ENCODE measurements around the gene C4orf33. TPM values are rescaled to one million over a fixed set of nuclear protein-coding genes. Genes with fewer than 3 reads are reported as not detected.
"Not testable (repeated sequence)": the region's sequence is repeated elsewhere in the genome, so short reads cannot be mapped to it uniquely, and the experiment has no call there.

The C4orf33 gene, protein sequence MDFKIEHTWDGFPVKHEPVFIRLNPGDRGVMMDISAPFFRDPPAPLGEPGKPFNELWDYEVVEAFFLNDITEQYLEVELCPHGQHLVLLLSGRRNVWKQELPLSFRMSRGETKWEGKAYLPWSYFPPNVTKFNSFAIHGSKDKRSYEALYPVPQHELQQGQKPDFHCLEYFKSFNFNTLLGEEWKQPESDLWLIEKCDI
- total RNA-seq = 10 to 100 TPM; 16.2 to 44.1 TPM

- Mint-ChIP-seq H3K36me3 (no peaks in the 10 kb centered on the region), H3K9me3 (no peaks in the 10 kb centered on the region), H3K27ac (peak within 1 kb of the TSS; percentile 89 to 96)
- ATAC-seq = peak; percentile 46 to 59
- peak; percentile 68 to 69 for DNase-seq (ENCODE audit: low spot score in 2 of 2)
Observed at GRCh38 chr4:129095811-129096454, at the start of gene C4orf33. TSS of gene C4orf33 (plus strand) at chr4:129096152. CDS start at chr4:129102611, 6,459 bp downstream.

DNA sequence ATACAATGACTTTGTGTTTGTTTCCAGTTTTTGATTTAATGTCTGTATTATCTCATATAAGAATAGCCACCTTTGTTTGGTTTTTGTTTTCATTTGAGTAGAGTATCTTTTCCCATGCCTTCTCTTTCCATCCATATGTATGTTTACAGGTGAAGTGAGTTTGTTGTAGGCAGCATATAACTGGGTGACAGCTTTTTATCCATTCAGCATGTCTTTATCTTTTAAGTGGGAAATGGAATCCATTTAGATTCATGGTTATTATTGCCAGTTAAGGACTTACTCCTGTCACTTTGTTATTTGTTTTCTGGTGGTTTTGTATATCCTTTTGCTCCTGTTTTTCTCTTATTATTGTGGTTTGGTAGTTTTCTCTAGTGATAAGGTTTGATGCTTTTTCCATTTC lies 36.9 kb upstream of the C4orf33 start:
- peaks cover 84 to 85% of the 10 kb centered on the region in 2 donors for H3K36me3 Mint-ChIP-seq
- no peak for ATAC-seq
- no peak overlapping the region for H3K27ac Mint-ChIP-seq
- H3K9me3 Mint-ChIP-seq = peaks cover 49 to 53% of the 10 kb centered on the region in 2 donors
- DNase-seq (ENCODE audit: low spot score in 2 of 2) = no peak

- Mint-ChIP-seq H3K36me3 (peaks cover 58 to 60% of the 10 kb centered on the region in 2 donors), H3K9me3 (peaks cover 34 to 42% of the 10 kb centered on the region in 2 donors), H3K27ac (no peak overlapping the region)
- ATAC-seq (no peak), DNase-seq (ENCODE audit: low spot score in 2 of 2) (no peak)
Observed at GRCh38 chr4:129062580-129062979, 33.4 kb upstream of the C4orf33 start.

GRCh38 chr4:129063640-129064039 lies 32.3 kb upstream of the C4orf33 start:
- H3K36me3 Mint-ChIP-seq = peaks cover 59 to 62% of the 10 kb centered on the region in 2 donors
- ATAC-seq (no peak), DNase-seq (ENCODE audit: low spot score in 2 of 2) (no peak)
- peaks cover 38 to 45% of the 10 kb centered on the region in 2 donors for H3K9me3 Mint-ChIP-seq
- H3K27ac Mint-ChIP-seq = no peak overlapping the region

GRCh38 chr4:129064717-129065116 lies 31.2 kb upstream of the C4orf33 start:
- DNase-seq (ENCODE audit: low spot score in 2 of 2) = no peak
- no peak overlapping the region for H3K27ac Mint-ChIP-seq
- ATAC-seq = no peak
- H3K9me3 Mint-ChIP-seq = peaks cover 38 to 45% of the 10 kb centered on the region in 2 donors
- peaks cover 62 to 66% of the 10 kb centered on the region in 2 donors for H3K36me3 Mint-ChIP-seq

DNA sequence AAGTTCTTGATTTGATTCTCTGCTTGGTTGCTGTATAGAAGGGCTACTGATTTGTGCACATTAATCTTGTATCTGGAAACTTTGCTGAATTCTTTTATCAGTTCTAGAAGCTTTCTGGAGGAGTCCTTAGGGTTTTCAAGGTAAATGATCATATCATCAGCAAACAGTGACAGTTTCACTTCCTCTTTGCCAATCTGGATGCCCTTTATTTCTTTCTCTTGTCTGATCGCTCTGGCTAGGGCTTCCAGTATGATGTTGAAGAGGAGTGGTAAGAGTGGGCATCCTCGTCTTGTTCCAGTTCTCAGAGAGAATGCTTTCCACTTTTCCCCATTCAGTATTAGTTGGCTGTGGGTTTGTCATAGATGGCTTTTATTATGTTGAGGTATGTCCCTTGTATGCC lies 26.4 kb upstream of the C4orf33 start:
- not testable (repeated sequence) for H3K27ac Mint-ChIP-seq; ATAC-seq; DNase-seq (ENCODE audit: low spot score in 2 of 2)
- Mint-ChIP-seq H3K9me3 (peaks cover 39 to 48% of the 10 kb centered on the region in 2 donors), H3K36me3 (peaks cover 59 to 60% of the 10 kb centered on the region in 2 donors)

DNA sequence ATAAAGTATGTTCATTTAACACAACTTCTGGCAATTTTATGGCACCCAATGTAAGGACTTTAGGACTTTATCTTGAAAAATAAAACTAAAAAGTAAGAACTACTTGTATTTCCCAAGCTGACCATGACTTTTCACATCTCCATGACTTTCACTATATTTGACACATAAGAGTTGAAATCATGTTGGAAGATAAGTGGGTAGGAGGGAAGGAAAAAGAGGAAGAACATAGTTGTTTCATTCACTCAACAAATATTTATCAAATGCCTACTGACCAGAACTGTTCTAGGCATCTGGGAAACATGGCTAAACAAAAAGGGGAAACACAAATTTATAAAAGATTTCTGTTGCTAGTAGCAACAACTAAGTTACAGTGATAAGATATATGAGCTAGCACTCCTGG lies 18.6 kb upstream of the C4orf33 start:
- H3K27ac Mint-ChIP-seq = no peak overlapping the region
- ATAC-seq (no peak), DNase-seq (ENCODE audit: low spot score in 2 of 2) (no peak)
- peaks cover 64 to 79% of the 10 kb centered on the region in 2 donors for H3K36me3 Mint-ChIP-seq
- peaks cover 20 to 41% of the 10 kb centered on the region in 2 donors for H3K9me3 Mint-ChIP-seq

GRCh38 chr4:129080129-129080528 lies 15.8 kb upstream of the C4orf33 start:
- DNase-seq (ENCODE audit: low spot score in 2 of 2) = no peak
- no peak for ATAC-seq
- H3K9me3 Mint-ChIP-seq = peaks cover 6 to 20% of the 10 kb centered on the region in 2 donors
- no peak overlapping the region for H3K27ac Mint-ChIP-seq
- H3K36me3 Mint-ChIP-seq = peaks cover 42 to 67% of the 10 kb centered on the region in 2 donors

- Mint-ChIP-seq H3K9me3 (peaks cover 4 to 15% of the 10 kb centered on the region in 2 donors), H3K36me3 (peaks cover 34 to 60% of the 10 kb centered on the region in 2 donors), H3K27ac (no peak overlapping the region)
- ATAC-seq = no peak
- no peak for DNase-seq (ENCODE audit: low spot score in 2 of 2)
Observed at GRCh38 chr4:129082302-129082701, 13.7 kb upstream of the C4orf33 start.

DNA sequence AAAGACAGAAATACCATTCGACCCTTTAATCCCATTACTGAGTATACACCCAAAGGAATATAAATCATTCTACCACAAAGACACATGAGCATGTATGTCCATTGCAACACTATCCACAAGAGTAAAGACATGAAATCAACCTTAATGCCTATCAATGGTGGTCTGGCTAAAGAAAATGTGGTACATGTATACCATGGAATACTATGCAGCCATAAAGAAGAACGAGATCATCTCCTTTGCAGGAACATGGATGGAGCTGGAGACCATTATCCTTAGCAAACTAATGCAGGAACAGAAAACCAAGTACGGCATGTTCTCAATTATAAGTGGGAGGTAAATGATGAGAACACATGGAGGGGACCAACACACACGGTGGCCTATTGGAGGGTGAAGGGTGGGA lies 10.5 kb upstream of the C4orf33 start:
- DNase-seq (ENCODE audit: low spot score in 2 of 2) = no peak
- no peak overlapping the region for H3K27ac Mint-ChIP-seq
- H3K9me3 Mint-ChIP-seq = peaks cover under 1 to 10% of the 10 kb centered on the region in 2 donors
- ATAC-seq = no peak
- peaks cover 16 to 33% of the 10 kb centered on the region in 2 donors for H3K36me3 Mint-ChIP-seq

- no peak overlapping the region for H3K27ac Mint-ChIP-seq
- ATAC-seq (no peak), DNase-seq (ENCODE audit: low spot score in 2 of 2) (no peak)
- H3K36me3 Mint-ChIP-seq = peaks cover 5 to 17% of the 10 kb centered on the region in 2 donors
- no peaks in the 10 kb centered on the region for H3K9me3 Mint-ChIP-seq
Observed at GRCh38 chr4:129087516-129087915, 8.4 kb upstream of the C4orf33 start.

DNA sequence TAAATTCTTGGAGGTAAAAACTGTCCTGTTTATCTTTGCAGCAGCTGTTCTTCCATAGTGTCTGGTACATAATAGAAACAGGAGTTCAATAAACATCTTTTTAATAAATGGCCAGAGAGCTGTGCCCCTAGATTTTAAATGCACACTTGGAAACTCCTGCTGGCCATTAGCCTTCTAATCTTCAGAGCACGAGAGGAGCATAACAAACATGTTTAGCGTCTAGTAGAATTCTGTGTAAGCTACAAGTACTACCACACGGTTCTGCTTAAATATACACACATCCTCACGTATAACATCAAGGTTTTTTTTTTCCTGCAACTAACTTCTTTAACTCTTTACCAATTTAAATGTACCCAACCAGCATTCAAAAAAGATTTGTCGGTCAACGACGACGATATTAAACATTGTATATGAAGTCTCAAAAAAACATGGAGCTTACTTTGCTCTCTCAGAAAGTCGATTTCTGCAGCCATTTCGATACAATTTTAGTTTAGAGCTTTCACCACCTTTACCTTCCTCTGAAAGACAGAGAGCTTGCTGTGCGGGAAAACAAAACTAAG lies 3.2 kb upstream of the C4orf33 start:
- no peak for DNase-seq (ENCODE audit: low spot score in 2 of 2)
- Mint-ChIP-seq H3K9me3 (no peaks in the 10 kb centered on the region), H3K36me3 (no peaks in the 10 kb centered on the region), H3K27ac (no peak overlapping the region)
- ATAC-seq = no peak

DNA sequence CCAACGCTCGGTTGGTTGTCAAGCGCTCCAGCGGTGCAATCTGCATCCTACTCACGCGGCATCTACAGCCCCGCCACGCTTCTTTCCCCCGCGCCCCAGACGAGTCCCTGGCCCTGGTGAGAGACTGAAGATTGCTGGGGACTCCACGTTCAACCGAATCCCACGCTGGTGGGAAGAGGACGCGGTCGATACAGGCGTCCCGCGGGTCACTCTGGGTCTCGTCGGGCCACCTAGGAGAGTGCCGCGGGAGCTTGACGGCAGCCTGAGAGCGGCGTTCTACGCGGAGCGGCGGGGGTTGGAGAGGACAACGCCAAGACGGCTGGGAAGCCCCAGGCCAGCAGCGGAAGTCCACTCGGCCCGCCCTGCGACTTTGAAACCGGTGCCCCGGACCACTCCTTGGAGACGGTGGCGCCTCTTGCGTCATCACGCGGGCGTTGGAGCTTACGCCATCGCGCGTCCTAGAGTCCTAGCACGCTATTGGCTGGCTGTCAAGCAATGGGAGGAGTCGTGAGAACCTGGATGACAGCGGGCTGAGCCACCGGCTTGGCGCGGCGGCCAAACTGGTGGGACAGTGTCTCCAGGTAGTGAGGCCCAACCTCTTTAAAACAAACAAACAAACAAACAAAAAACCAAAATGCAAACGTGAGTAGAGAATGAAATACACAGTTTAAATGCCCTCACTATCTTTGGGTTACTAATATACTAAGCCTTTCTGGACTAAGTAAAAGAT lies 2.6 kb upstream of the C4orf33 start, which contains the start of gene SCLT1:
SCLT1 (minus strand) TSS at position 349 of the 730 bp plus-strand sequence. CDS start 436 bp downstream, outside the sequence.
- H3K9me3 Mint-ChIP-seq = no peaks in the 10 kb centered on the region
- DNase-seq (ENCODE audit: low spot score in 2 of 2) = peak; percentile 93 to 96
- no peaks in the 10 kb centered on the region for H3K36me3 Mint-ChIP-seq
- ATAC-seq = peak; percentile 95 to 96
- H3K27ac Mint-ChIP-seq = no peak within 1 kb of the TSS

DNA sequence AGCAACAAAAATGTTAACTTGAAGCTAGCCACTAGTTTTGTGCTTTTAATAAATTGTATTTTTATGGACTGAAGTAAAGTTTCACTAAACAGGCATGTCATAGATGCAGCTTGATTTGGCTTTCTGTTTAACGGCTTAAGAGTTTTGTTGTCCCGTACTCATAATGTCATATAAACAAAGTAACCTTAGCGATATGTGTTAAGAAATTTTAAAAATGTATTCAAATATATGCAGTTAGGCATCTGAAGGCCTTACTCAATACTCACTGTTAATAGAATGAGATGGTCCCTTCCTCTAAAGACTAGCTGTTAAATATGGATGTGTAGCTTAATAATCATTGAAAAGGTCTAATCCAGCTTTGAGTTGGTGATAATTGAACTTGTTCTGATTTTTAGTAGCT lies 1.6 kb upstream of the C4orf33 start:
- no peak for DNase-seq (ENCODE audit: low spot score in 2 of 2)
- ATAC-seq = no peak
- Mint-ChIP-seq H3K9me3 (no peaks in the 10 kb centered on the region), H3K27ac (no peak overlapping the region), H3K36me3 (no peaks in the 10 kb centered on the region)

DNA sequence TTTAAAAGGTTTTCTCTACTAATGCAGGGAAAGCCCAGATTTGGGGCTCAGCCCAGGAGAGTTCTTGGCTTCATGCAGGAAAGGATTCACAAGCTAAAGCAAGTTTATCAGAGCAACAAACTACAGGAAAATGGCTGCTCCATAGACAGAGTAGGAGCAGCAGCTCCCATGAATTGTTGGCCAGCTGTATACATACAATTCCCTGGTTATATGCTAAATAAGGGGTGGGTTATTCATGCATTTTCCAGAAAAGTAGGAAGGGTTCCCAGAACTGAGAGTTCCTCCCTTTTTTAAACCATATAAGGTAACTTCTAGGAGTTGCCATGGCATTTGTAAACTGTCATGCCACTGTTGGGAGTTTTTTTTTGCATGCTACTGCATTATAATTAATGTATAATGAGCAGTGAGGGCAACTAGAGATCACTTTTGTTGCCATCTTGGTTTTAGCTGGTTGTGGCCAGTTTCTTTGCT lies 2.6 kb downstream of the C4orf33 start:
- H3K9me3 Mint-ChIP-seq = no peaks in the 10 kb centered on the region
- H3K36me3 Mint-ChIP-seq = peaks cover 4 to 5% of the 10 kb centered on the region in 2 donors
- DNase-seq (ENCODE audit: low spot score in 2 of 2) = no peak
- H3K27ac Mint-ChIP-seq = no peak overlapping the region
- ATAC-seq = no peak

- Mint-ChIP-seq H3K36me3 (no peaks in the 10 kb centered on the region), H3K9me3 (no peaks in the 10 kb centered on the region), H3K27ac (no peak overlapping the region)
- no peak for DNase-seq (ENCODE audit: low spot score in 2 of 2)
- no peak for ATAC-seq
Observed at GRCh38 chr4:129109965-129110824, 14.2 kb downstream of the C4orf33 start.
